Measurements from ENCODE around the gene ECE1.

Gene ECE1

DNA sequence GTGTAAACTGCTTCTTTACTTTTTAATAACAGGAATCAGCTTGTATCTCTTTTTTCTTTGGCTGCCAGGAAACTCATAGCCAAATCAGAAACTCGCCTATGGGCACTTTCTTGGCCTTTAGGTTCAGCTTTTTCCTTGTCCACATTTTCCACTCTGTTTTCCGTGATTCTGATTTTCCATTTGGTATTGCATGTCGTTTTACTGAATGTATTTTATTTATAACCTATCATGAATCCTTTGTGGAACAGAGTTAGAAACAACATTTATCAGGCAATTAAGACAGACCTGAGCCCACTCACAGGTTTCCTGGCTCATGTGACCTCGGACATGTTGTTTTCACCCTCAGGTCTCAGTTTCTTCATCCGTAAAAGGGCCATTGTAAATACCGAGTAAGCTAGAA, 5.3 kb upstream of the ECE1 start:
- POLR2A ChIA-PET, result no interaction called here
- no peak for DNase-seq
- peaks cover 19 to 36% (median 29%) of the 10 kb centered on the region in 4 experiments for H3K4me1 ChIP-seq (ENCODE audit: control extremely low read depth in 1 of 4, control insufficient read depth in 4 of 4, insufficient read depth in 4 of 4, low read length in 3 of 4)
- CTCF ChIA-PET, result interaction anchor here (1.1 to 2.8 kb wide), 4 partner anchors 11 to 42 kb away, joined by 3 to 9 read pairs (median 6); no protein-coding TSS in a partner anchor
- H3K36me3 ChIP-seq (ENCODE audit: control insufficient read depth in 4 of 4, insufficient read depth in 4 of 4, low read length in 3 of 4), result no peaks in the 10 kb centered on the region
- peaks cover 0 to 8% (median 0%) of the 10 kb centered on the region in 5 experiments for H3K27me3 ChIP-seq (replicated peaks in 2 of 5; ENCODE audit: control insufficient read depth in 4 of 5, insufficient read depth in 5 of 5, low read length in 4 of 5)
- no peak overlapping the region for H3K27ac ChIP-seq (ENCODE audit: insufficient read depth in 1 of 2, low read depth in 1 of 2, low read length in 2 of 2, poor library complexity in 1 of 2, severe bottlenecking in 2 of 2)
- H3K4me3 ChIP-seq (ENCODE audit: control insufficient read depth in 1 of 7, extremely low read depth in 1 of 7, insufficient read depth in 4 of 7, low read depth in 2 of 7, low read length in 6 of 7), result no peak overlapping the region
- no peaks in the 10 kb centered on the region for H3K9me3 ChIP-seq (ENCODE audit: control extremely low read depth in 1 of 5, control insufficient read depth in 4 of 5, insufficient read depth in 2 of 5, low read depth in 1 of 5, low read length in 4 of 5)
- 96% methylated on average over 4 of the region's 6 CpGs for WGBS (ENCODE audit: insufficient coverage)

DNA sequence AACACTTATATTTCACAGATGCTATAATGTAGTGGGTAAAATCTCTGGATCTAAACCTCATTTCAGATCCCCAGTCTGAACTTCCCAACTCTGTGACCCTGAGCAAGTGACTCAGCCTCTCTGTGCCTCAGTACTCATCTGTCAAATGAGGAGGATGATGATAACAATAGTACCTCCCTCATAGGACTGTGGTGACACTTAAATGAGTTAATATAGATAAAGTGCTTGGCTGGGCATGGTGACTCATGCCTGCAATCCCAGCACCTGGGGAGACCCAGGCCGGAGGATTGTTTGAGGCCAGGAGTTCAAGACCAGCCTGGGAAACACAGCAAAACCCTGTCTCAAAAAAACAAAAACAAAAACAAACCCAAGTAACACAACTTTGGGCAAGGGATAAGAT, 4.7 kb upstream of the ECE1 start:
- Histone ChIP-seq H3K9me3 (ENCODE audit: control extremely low read depth in 1 of 5, control insufficient read depth in 4 of 5, insufficient read depth in 2 of 5, low read depth in 1 of 5, low read length in 4 of 5) (no peaks in the 10 kb centered on the region), H3K27ac (ENCODE audit: insufficient read depth in 1 of 2, low read depth in 1 of 2, low read length in 2 of 2, poor library complexity in 1 of 2, severe bottlenecking in 2 of 2) (peak overlapping the region in 1 of 2 experiments; percentile 7), H3K4me3 (ENCODE audit: control insufficient read depth in 1 of 7, extremely low read depth in 1 of 7, insufficient read depth in 4 of 7, low read depth in 2 of 7, low read length in 6 of 7) (no peak overlapping the region), H3K4me1 (ENCODE audit: control extremely low read depth in 1 of 4, control insufficient read depth in 4 of 4, insufficient read depth in 4 of 4, low read length in 3 of 4) (peaks cover 20 to 38% (median 32%) of the 10 kb centered on the region in 4 experiments), H3K27me3 (replicated peaks in 2 of 5; ENCODE audit: control insufficient read depth in 4 of 5, insufficient read depth in 5 of 5, low read length in 4 of 5) (peaks cover 0 to 9% (median 0%) of the 10 kb centered on the region in 5 experiments), H3K36me3 (ENCODE audit: control insufficient read depth in 4 of 4, insufficient read depth in 4 of 4, low read length in 3 of 4) (no peaks in the 10 kb centered on the region)
- peak in 2 of 3 donors; percentile 47 to 59 for DNase-seq
- ChIA-PET CTCF (interaction anchor here (1.1 to 4.3 kb wide), 7 partner anchors 9 to 42 kb away, joined by 3 to 20 read pairs (median 8); no protein-coding TSS in a partner anchor), POLR2A (no interaction called here)
- WGBS (ENCODE audit: insufficient coverage), result no CpG with 5 or more reads among the region's 1 CpG

DNA sequence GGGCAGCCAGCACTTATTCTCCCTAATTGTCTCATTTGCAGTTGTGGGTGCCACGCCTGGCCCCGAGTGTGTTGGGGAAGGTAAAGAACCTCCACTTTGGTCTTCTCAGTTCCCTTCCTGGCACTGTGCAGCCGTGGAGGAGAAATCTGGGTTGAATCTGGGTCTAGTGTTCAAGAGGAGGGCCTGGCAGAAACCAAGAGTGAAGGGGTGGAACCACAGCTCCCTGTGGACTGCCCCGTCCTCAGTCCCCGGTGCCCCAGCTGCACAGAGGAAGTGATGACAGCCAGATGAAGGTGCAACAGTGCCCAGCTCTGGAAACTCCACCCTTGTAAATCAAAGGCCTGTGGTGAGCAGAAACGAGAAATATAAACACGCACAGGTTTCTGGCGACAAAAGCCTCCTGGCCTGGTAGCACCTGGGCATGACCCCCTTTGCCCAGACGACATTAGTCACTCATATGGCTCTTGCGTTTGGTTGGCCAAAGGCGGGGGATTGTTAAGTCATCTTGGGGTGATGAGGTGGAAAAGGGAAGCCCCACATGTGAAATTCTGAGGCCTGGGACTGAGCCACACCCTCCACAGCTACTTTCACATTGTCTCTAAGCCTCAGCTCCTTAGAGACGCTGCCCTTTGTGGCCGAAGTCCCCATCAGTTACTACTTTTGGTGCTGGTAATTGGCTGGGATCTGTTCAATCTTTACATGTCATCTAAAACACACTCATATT, 4.2 kb upstream of the ECE1 start:
- DNase-seq, result peak; percentile 74 to 96 (median 95)
- Histone ChIP-seq H3K9me3 (ENCODE audit: control extremely low read depth in 1 of 5, control insufficient read depth in 4 of 5, insufficient read depth in 2 of 5, low read depth in 1 of 5, low read length in 4 of 5) (no peaks in the 10 kb centered on the region), H3K36me3 (ENCODE audit: control insufficient read depth in 4 of 4, insufficient read depth in 4 of 4, low read length in 3 of 4) (no peaks in the 10 kb centered on the region), H3K27ac (ENCODE audit: insufficient read depth in 1 of 2, low read depth in 1 of 2, low read length in 2 of 2, poor library complexity in 1 of 2, severe bottlenecking in 2 of 2) (peak overlapping the region in 1 of 2 experiments; percentile 43), H3K4me1 (ENCODE audit: control extremely low read depth in 1 of 4, control insufficient read depth in 4 of 4, insufficient read depth in 4 of 4, low read length in 3 of 4) (peaks cover 16 to 43% (median 36%) of the 10 kb centered on the region in 4 experiments), H3K4me3 (ENCODE audit: control insufficient read depth in 1 of 7, extremely low read depth in 1 of 7, insufficient read depth in 4 of 7, low read depth in 2 of 7, low read length in 6 of 7) (peak overlapping the region in 1 of 7 experiments; percentile 14), H3K27me3 (replicated peaks in 2 of 5; ENCODE audit: control insufficient read depth in 4 of 5, insufficient read depth in 5 of 5, low read length in 4 of 5) (peaks cover 0 to 10% (median 0%) of the 10 kb centered on the region in 5 experiments)
- POLR2A ChIA-PET, result no interaction called here
- 27% methylated on average over 5 of the region's 13 CpGs for WGBS (ENCODE audit: insufficient coverage)
- CTCF ChIA-PET, result interaction anchor here (1.1 to 4.3 kb wide), 8 partner anchors 9 to 74 kb away, joined by 3 to 20 read pairs (median 6); no protein-coding TSS in a partner anchor

DNA sequence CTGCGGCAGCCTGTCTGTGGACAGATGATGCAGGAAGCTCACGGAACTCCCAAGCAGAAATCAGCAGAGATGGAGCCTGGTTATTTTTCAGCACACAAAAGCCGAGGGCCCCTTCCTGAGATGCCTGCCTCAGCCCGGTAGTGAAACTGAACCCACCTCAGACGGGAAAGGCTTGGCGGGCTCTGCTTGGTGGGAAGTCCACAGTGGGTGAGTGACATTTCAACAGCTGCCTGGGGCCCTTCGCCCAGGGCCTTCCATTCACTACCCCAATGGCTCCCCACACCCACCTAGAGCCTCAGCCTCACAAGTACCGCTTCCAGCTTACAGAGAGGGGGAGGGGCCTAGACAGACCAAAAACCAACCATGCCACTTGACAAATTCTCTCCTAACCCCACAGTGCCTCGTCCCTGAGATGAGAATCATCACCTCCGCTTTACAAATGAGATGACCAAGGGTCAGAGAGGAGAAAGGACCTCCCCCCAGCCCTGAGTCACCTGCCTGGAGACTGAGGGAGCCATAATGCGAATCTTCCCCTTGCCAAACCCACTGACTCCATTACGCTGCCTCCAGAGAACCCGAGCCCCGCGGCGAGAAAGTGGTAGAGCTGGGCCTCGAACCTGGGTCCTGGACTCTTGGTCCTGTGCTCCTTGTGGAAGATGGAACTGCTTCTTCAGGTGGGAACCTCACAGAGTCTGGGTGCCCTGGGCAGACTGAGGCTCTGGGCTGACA, 3.4 kb upstream of the ECE1 start:
- 55% methylated on average over 15 of the region's 17 CpGs for WGBS (ENCODE audit: insufficient coverage)
- no peaks in the 10 kb centered on the region for H3K9me3 ChIP-seq (ENCODE audit: control extremely low read depth in 1 of 5, control insufficient read depth in 4 of 5, insufficient read depth in 2 of 5, low read depth in 1 of 5, low read length in 4 of 5)
- POLR2A ChIA-PET, result no interaction called here
- no peaks in the 10 kb centered on the region for H3K36me3 ChIP-seq (ENCODE audit: control insufficient read depth in 4 of 4, insufficient read depth in 4 of 4, low read length in 3 of 4)
- H3K4me3 ChIP-seq (ENCODE audit: control insufficient read depth in 1 of 7, extremely low read depth in 1 of 7, insufficient read depth in 4 of 7, low read depth in 2 of 7, low read length in 6 of 7), result peak overlapping the region in 2 of 7 experiments; percentile 25 to 27
- peaks cover 11 to 46% (median 37%) of the 10 kb centered on the region in 4 experiments for H3K4me1 ChIP-seq (ENCODE audit: control extremely low read depth in 1 of 4, control insufficient read depth in 4 of 4, insufficient read depth in 4 of 4, low read length in 3 of 4)
- H3K27ac ChIP-seq (ENCODE audit: insufficient read depth in 1 of 2, low read depth in 1 of 2, low read length in 2 of 2, poor library complexity in 1 of 2, severe bottlenecking in 2 of 2), result peak overlapping the region in 1 of 2 experiments; percentile 43
- H3K27me3 ChIP-seq (replicated peaks in 2 of 5; ENCODE audit: control insufficient read depth in 4 of 5, insufficient read depth in 5 of 5, low read length in 4 of 5), result peaks cover 0 to 16% (median 3%) of the 10 kb centered on the region in 5 experiments
- CTCF ChIA-PET, result interaction anchor here (1.3 to 4.3 kb wide), 6 partner anchors 10 to 75 kb away, joined by 4 to 20 read pairs (median 8); no protein-coding TSS in a partner anchor
- DNase-seq, result peak in 2 of 3 donors; percentile 55 to 58

DNA sequence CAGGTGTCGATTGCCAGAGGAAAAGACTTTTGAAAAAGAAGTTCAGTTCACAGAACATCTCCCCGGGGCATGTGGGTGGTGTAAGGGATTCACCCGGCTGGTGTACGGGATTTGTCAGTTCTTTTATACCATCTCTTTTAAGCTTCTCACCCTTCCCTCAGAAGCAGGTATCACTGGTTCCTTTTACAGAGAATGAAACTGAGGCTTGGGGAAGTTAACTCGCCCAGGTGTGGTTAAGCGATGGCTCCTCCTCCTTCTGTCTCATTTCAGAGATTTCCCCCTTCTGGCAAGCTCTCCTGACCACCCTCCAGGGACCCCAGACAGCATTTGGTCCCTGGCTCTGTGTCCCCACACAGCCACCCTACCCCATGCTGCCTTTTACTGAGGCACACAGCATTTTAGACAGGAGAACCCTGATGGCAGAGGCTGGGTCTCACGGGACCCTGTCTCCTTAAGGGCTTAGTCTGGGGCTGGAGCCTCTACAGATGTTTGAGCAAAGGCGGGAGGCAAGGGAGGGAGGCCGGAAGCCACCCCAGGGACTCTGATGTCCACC, 2.8 kb upstream of the ECE1 start:
- peak in 1 of 3 donors; percentile 43 for DNase-seq
- peak overlapping the region in 1 of 7 experiments; percentile 25 for H3K4me3 ChIP-seq (ENCODE audit: control insufficient read depth in 1 of 7, extremely low read depth in 1 of 7, insufficient read depth in 4 of 7, low read depth in 2 of 7, low read length in 6 of 7)
- peaks cover 11 to 46% (median 37%) of the 10 kb centered on the region in 4 experiments for H3K4me1 ChIP-seq (ENCODE audit: control extremely low read depth in 1 of 4, control insufficient read depth in 4 of 4, insufficient read depth in 4 of 4, low read length in 3 of 4)
- 72% methylated on average over 6 of the region's 9 CpGs for WGBS (ENCODE audit: insufficient coverage)
- H3K27ac ChIP-seq (ENCODE audit: insufficient read depth in 1 of 2, low read depth in 1 of 2, low read length in 2 of 2, poor library complexity in 1 of 2, severe bottlenecking in 2 of 2), result peak overlapping the region in 1 of 2 experiments; percentile 43
- CTCF ChIA-PET, result interaction anchor here (1.2 to 4.3 kb wide), 7 partner anchors 8 to 76 kb away, joined by 3 to 20 read pairs (median 4); no protein-coding TSS in a partner anchor
- POLR2A ChIA-PET, result no interaction called here
- H3K9me3 ChIP-seq (ENCODE audit: control extremely low read depth in 1 of 5, control insufficient read depth in 4 of 5, insufficient read depth in 2 of 5, low read depth in 1 of 5, low read length in 4 of 5), result no peaks in the 10 kb centered on the region
- H3K27me3 ChIP-seq (replicated peaks in 2 of 5; ENCODE audit: control insufficient read depth in 4 of 5, insufficient read depth in 5 of 5, low read length in 4 of 5), result peaks cover 0 to 18% (median 4%) of the 10 kb centered on the region in 5 experiments
- no peaks in the 10 kb centered on the region for H3K36me3 ChIP-seq (ENCODE audit: control insufficient read depth in 4 of 4, insufficient read depth in 4 of 4, low read length in 3 of 4)

DNA sequence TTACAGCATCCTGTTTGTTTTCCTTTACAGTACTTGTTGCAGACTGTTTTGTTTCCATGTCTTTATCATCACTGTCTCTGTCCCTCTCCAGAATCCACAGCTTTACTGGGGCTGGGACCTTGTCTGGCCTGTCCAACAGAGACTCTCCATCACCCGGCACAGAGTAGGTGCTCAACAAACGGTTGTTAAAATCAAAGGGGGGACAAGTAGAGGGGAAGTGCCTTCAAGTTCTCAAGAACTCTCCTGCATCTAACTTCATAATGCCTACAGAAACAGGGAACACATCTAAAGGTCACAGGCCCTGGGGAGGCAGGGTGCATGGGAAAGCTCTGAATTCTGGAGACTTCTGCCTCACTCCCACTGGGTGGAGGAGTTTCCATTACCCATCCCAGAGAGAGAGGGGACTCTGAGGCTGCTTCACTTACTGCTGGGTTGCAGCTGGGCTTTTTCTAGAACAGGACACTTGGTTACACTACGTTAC, 2.3 kb upstream of the ECE1 start:
- Histone ChIP-seq H3K27ac (ENCODE audit: insufficient read depth in 1 of 2, low read depth in 1 of 2, low read length in 2 of 2, poor library complexity in 1 of 2, severe bottlenecking in 2 of 2) (no peak overlapping the region), H3K36me3 (ENCODE audit: control insufficient read depth in 4 of 4, insufficient read depth in 4 of 4, low read length in 3 of 4) (no peaks in the 10 kb centered on the region), H3K9me3 (ENCODE audit: control extremely low read depth in 1 of 5, control insufficient read depth in 4 of 5, insufficient read depth in 2 of 5, low read depth in 1 of 5, low read length in 4 of 5) (no peaks in the 10 kb centered on the region), H3K4me1 (ENCODE audit: control extremely low read depth in 1 of 4, control insufficient read depth in 4 of 4, insufficient read depth in 4 of 4, low read length in 3 of 4) (peaks cover 11 to 46% (median 40%) of the 10 kb centered on the region in 4 experiments), H3K4me3 (ENCODE audit: control insufficient read depth in 1 of 7, extremely low read depth in 1 of 7, insufficient read depth in 4 of 7, low read depth in 2 of 7, low read length in 6 of 7) (no peak overlapping the region), H3K27me3 (replicated peaks in 2 of 5; ENCODE audit: control insufficient read depth in 4 of 5, insufficient read depth in 5 of 5, low read length in 4 of 5) (peaks cover 0 to 18% (median 4%) of the 10 kb centered on the region in 5 experiments)
- 88% methylated on average over 1 of the region's 3 CpGs for WGBS (ENCODE audit: insufficient coverage)
- CTCF ChIA-PET, result interaction anchor here (0.9 to 4.3 kb wide), 8 partner anchors 8 to 76 kb away, joined by 3 to 20 read pairs (median 4); no protein-coding TSS in a partner anchor
- POLR2A ChIA-PET, result no interaction called here
- DNase-seq, result no peak
